K562 (cell line): ENCODE measurements around the gene HMGA1. TPM values are rescaled to one million over a fixed set of nuclear protein-coding genes. Genes with fewer than 3 reads are reported as not detected.
A peak's percentile ranks its signal among the peaks of the same experiment; 100 is the strongest.

Experiments used
- BRD9 ChIP-seq: fragments of 450-650 bp; IDR thresholded peaks from 2 replicates; pipeline ENCODE4 v1.6.1; 2018; ENCODE audit warnings: low read depth; ENCODE audit not compliant: partially characterized antibody
- CREB1 ChIP-seq, 2 experiments: sonication (generic) in 1 of 2; formaldehyde crosslinking in 1 of 2; IDR thresholded peaks; 2 replicates each; pipeline versions ENCODE4 v1.6.1 to v1.8.0; 2012 to 2022; ENCODE audit warnings: inconsistent platforms in 1 of 2, mild to moderate bottlenecking in 1 of 2, missing genetic modification reagents in 1 of 2, moderate library complexity in 1 of 2
- DACH1 ChIP-seq: fragments of 450-650 bp; IDR thresholded peaks from 2 replicates; pipeline ENCODE4 v1.6.1; 2018; ENCODE audit not compliant: partially characterized antibody
- EP400 ChIP-seq: fragments of 450-650 bp; IDR thresholded peaks from 2 replicates; pipeline ENCODE4 v1.6.1; 2017; ENCODE audit warnings: antibody characterized with exemption, mild to moderate bottlenecking, moderate library complexity
- ESRRA ChIP-seq: fragments of 450-650 bp; IDR thresholded peaks from 2 replicates; pipeline ENCODE4 v1.6.1; 2014; ENCODE audit warnings: low read depth, mild to moderate bottlenecking, moderate library complexity, borderline replicate concordance
- HDGF ChIP-seq: fragments of 450-650 bp; IDR thresholded peaks from 2 replicates; pipeline ENCODE4 v1.6.1; 2016
- HNRNPH1 ChIP-seq: fragments of 200-400 bp; formaldehyde crosslinking; optimal IDR thresholded peaks from 2 replicates; pipeline ENCODE3; 2017; ENCODE audit warnings: low read depth, mild to moderate bottlenecking, low read length, moderate library complexity
- MNT ChIP-seq, 2 experiments: fragments of 450-650 bp; conservative IDR thresholded peaks; 2 replicates each; pipeline ENCODE4 v1.6.1; 2017; ENCODE audit warnings: mild to moderate bottlenecking in 2 of 2, moderate library complexity in 2 of 2
- OTX1 ChIP-seq: fragments of 450-650 bp; formaldehyde crosslinking; IDR thresholded peaks from 2 replicates; pipeline ENCODE4 v1.4.0; 2022; ENCODE audit warnings: mild to moderate bottlenecking
- PHF21A ChIP-seq: fragments of 450-650 bp; IDR thresholded peaks from 2 replicates; pipeline ENCODE4 v1.6.1; 2017; ENCODE audit warnings: low read depth, borderline replicate concordance
- RBM39 ChIP-seq: fragments of 200-400 bp; formaldehyde crosslinking; optimal IDR thresholded peaks from 2 replicates; pipeline ENCODE3; 2018; ENCODE audit warnings: low read depth, low read length
- SRSF1 ChIP-seq: fragments of 200-400 bp; formaldehyde crosslinking; IDR thresholded peaks from 2 replicates; pipeline ENCODE4 v1.6.1; 2017; ENCODE audit warnings: mild to moderate bottlenecking, low read depth, low read length, moderate library complexity
- SUPT5H ChIP-seq: fragments of 450-650 bp; IDR thresholded peaks from 2 replicates; pipeline ENCODE4 v1.6.1; 2016
- ZBTB26 ChIP-seq: fragments of 450-650 bp; formaldehyde crosslinking; IDR thresholded peaks from 2 replicates; pipeline ENCODE4 v1.4.0; 2022; ENCODE audit warnings: missing genetic modification characterization
- ZNF24 ChIP-seq: fragments of 450-650 bp; IDR thresholded peaks from 2 replicates; pipeline ENCODE4 v1.6.1; 2016
- polyA plus RNA-seq, 8 experiments: library from polyadenylated mRNA; depleted of rRNA in 4 of 8; stranded (reverse) in 5 of 8; unstranded in 3 of 8; fragments of >200 nt; fragmentation: Nextera tagmentation in 2 of 8; fragmentation: Illumina TruSeq in 1 of 8; extraction: Ambion mirVana in 2 of 8; extraction: Trizol in 1 of 8; gene quantifications; 2 replicates each; pipeline versions ENCODE4 v1.2.1 to v1.2.3, GENCODE V29; 2011 to 2014; ENCODE audit warnings: inconsistent platforms in 1 of 8, missing spikeins in 1 of 8
- total RNA-seq, 7 experiments: library from RNA; depleted of rRNA in 6 of 7; stranded (reverse); fragments of >200 nt in 6 of 7; fragmentation: Illumina TruSeq in 2 of 7; extraction: Trizol in 2 of 7; gene quantifications; 2 replicates each; pipeline versions ENCODE4 v1.2.1 to v1.2.3, GENCODE V29; 2011 to 2021; ENCODE audit warnings: low replicate concordance in 1 of 7
- TF ChIP-seq, protein P1 (sequence below): sonication (generic); formaldehyde crosslinking; IDR thresholded peaks from 2 replicates; pipeline ENCODE4 v1.8.0; 2022; ENCODE audit warnings: missing genetic modification reagents, mild to moderate bottlenecking, moderate library complexity, borderline replicate concordance
- TF ChIP-seq, protein P2 (sequence below): conservative IDR thresholded peaks from 2 replicates; pipeline ENCODE4 v1.6.1; 2011; ENCODE audit warnings: low read depth, mild to moderate bottlenecking, low read length; ENCODE audit not compliant: control insufficient read depth
- TF ChIP-seq, protein P3 (sequence below): sonication (generic); formaldehyde crosslinking; IDR thresholded peaks from 2 replicates; pipeline ENCODE4 v1.4.0; 2020; ENCODE audit warnings: mild to moderate bottlenecking, missing genetic modification reagents
- TF ChIP-seq, protein P4 (sequence below): sonication (generic); formaldehyde crosslinking; IDR thresholded peaks from 2 replicates; pipeline ENCODE4 v1.8.1; 2023; ENCODE audit warnings: mild to moderate bottlenecking, missing genetic modification reagents, moderate library complexity

The HMGA1 gene
- total and polyA plus RNA-seq, 9 of the 15 experiments (the other 6 are each of a cell fraction or from before 2014, with no cell fraction given), result 27.8 to 1,947 (median 594) TPM

- TF ChIP-seq, protein P1, sequence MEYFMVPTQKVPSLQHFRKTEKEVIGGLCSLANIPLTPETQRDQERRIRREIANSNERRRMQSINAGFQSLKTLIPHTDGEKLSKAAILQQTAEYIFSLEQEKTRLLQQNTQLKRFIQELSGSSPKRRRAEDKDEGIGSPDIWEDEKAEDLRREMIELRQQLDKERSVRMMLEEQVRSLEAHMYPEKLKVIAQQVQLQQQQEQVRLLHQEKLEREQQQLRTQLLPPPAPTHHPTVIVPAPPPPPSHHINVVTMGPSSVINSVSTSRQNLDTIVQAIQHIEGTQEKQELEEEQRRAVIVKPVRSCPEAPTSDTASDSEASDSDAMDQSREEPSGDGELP (CRISPR knock-in tag), result peak; percentile 70
- peak; percentile 59; the same call in 1 of the 2 replicates for TF ChIP-seq ESRRA
- peak; percentile 74 to 80 for TF ChIP-seq MNT (conservative IDR thresholded peaks at IDR 0.05)
- TF ChIP-seq, protein P2, sequence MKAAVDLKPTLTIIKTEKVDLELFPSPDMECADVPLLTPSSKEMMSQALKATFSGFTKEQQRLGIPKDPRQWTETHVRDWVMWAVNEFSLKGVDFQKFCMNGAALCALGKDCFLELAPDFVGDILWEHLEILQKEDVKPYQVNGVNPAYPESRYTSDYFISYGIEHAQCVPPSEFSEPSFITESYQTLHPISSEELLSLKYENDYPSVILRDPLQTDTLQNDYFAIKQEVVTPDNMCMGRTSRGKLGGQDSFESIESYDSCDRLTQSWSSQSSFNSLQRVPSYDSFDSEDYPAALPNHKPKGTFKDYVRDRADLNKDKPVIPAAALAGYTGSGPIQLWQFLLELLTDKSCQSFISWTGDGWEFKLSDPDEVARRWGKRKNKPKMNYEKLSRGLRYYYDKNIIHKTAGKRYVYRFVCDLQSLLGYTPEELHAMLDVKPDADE, result peak; percentile 78
- TF ChIP-seq, protein P3, sequence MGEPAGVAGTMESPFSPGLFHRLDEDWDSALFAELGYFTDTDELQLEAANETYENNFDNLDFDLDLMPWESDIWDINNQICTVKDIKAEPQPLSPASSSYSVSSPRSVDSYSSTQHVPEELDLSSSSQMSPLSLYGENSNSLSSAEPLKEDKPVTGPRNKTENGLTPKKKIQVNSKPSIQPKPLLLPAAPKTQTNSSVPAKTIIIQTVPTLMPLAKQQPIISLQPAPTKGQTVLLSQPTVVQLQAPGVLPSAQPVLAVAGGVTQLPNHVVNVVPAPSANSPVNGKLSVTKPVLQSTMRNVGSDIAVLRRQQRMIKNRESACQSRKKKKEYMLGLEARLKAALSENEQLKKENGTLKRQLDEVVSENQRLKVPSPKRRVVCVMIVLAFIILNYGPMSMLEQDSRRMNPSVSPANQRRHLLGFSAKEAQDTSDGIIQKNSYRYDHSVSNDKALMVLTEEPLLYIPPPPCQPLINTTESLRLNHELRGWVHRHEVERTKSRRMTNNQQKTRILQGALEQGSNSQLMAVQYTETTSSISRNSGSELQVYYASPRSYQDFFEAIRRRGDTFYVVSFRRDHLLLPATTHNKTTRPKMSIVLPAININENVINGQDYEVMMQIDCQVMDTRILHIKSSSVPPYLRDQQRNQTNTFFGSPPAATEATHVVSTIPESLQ, result peak; percentile 82; the same call in 1 of the 2 replicates
- TF ChIP-seq HNRNPH1, result no peak
- peak; percentile 36; the same call in 1 of the 2 replicates for TF ChIP-seq OTX1 (CRISPR knock-in tag)
- TF ChIP-seq EP400, result peak; percentile 87; the same call in 1 of the 2 replicates
- 0 out of 2 replicates have a peak, but pooled peaks have one; percentile 48 for TF ChIP-seq SUPT5H
- TF ChIP-seq DACH1, result peak; percentile 36
- no peak; the same call in 1 of the 2 replicates for TF ChIP-seq CREB1 (IDR thresholded peaks at IDR 0.05)
- peak; percentile 47; the same call in 1 of the 2 replicates for TF ChIP-seq CREB1 (CRISPR knock-in tag; IDR thresholded peaks at IDR 0.05)
- TF ChIP-seq BRD9, result peak; percentile 83
- peak; percentile 37; the same call in 1 of the 2 replicates for TF ChIP-seq ZNF24
- TF ChIP-seq RBM39, result peak; percentile 16
- TF ChIP-seq HDGF, result peak; percentile 79; the same call in 1 of the 2 replicates
- no peak for TF ChIP-seq ZBTB26 (CRISPR knock-in tag)
- TF ChIP-seq, protein P4, sequence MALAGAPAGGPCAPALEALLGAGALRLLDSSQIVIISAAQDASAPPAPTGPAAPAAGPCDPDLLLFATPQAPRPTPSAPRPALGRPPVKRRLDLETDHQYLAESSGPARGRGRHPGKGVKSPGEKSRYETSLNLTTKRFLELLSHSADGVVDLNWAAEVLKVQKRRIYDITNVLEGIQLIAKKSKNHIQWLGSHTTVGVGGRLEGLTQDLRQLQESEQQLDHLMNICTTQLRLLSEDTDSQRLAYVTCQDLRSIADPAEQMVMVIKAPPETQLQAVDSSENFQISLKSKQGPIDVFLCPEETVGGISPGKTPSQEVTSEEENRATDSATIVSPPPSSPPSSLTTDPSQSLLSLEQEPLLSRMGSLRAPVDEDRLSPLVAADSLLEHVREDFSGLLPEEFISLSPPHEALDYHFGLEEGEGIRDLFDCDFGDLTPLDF (CRISPR knock-in tag), result peak; percentile 68; the same call in 1 of the 2 replicates
- TF ChIP-seq SRSF1, result 0 out of 2 replicates have a peak, but pooled peaks have one; percentile 42
- peak; percentile 41; the same call in 1 of the 2 replicates for TF ChIP-seq PHF21A
Measured at GRCh38 chr6:34196116-34196832, 40.4 kb upstream of the HMGA1 start (continued).
